ENCODE data around the gene NCOA7.
"Not testable (repeated sequence)": the region's sequence is repeated elsewhere in the genome, so short reads cannot be mapped to it uniquely, and the experiment has no call there.

NCOA7 gene

DNA sequence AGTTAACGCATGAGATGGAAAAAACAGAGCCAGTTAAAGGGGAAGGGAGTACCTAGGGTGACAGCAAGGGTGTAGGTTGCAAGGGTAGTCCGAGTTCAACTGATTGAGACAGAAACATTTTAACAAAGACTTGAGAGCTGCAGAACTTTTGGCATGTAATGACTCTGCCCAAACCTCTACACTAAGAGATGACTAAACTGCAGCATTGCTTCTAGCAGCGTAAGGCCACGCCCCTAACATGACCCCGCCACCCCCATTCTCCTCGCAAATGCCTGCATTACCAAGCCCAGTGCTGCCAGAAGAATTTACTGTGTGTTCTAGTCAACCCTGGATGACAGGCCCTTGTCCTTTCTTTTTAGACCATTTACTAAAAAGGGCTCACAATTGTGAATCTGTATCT, 159.5 kb downstream of the NCOA7 start:
- no peak for FAIRE-seq

GRCh38 chr6:125950716-125951115, 160.0 kb downstream of the NCOA7 start:
- not testable (repeated sequence) for DNase-seq (ENCODE audit: insufficient read length); FAIRE-seq

More for the DNA sequence above, 159.5 kb downstream of the NCOA7 start:
- TF ChIP-seq POLR2A (IDR thresholded peaks at IDR 0.05; ENCODE audit: low read depth, low read length) (no peak), POLR2AphosphoS5 (IDR thresholded peaks at IDR 0.05; ENCODE audit: low read depth, low read length) (no peak), TAF1 (IDR thresholded peaks at IDR 0.05; ENCODE audit: borderline replicate concordance, low read depth, low read length) (no peak)
- DNase-seq (ENCODE audit: insufficient read length) = no peak

GRCh38 chr6:125951323-125951722, 160.6 kb downstream of the NCOA7 start:
- TF ChIP-seq POLR2AphosphoS5 (IDR thresholded peaks at IDR 0.05; ENCODE audit: low read depth, low read length) (no peak), POLR2A (IDR thresholded peaks at IDR 0.05; ENCODE audit: low read depth, low read length) (no peak), TAF1 (IDR thresholded peaks at IDR 0.05; ENCODE audit: borderline replicate concordance, low read depth, low read length) (no peak)
- DNase-seq (ENCODE audit: insufficient read length) = no peak
- no peak for FAIRE-seq

GRCh38 chr6:125952764-125953501, 162.2 kb downstream of the NCOA7 start:
- TF ChIP-seq POLR2A (IDR thresholded peaks at IDR 0.05; ENCODE audit: low read depth, low read length) (no peak), POLR2AphosphoS5 (IDR thresholded peaks at IDR 0.05; ENCODE audit: low read depth, low read length) (no peak), TAF1 (IDR thresholded peaks at IDR 0.05; ENCODE audit: borderline replicate concordance, low read depth, low read length) (no peak)
- no peak for DNase-seq (ENCODE audit: insufficient read length)
- FAIRE-seq = no peak

GRCh38 chr6:125953502-125953875, 162.7 kb downstream of the NCOA7 start:
- no peak for DNase-seq (ENCODE audit: insufficient read length)
- TF ChIP-seq POLR2A (IDR thresholded peaks at IDR 0.05; ENCODE audit: low read depth, low read length) (no peak), TAF1 (IDR thresholded peaks at IDR 0.05; ENCODE audit: borderline replicate concordance, low read depth, low read length) (no peak), POLR2AphosphoS5 (IDR thresholded peaks at IDR 0.05; ENCODE audit: low read depth, low read length) (no peak)
- no peak for FAIRE-seq

DNA sequence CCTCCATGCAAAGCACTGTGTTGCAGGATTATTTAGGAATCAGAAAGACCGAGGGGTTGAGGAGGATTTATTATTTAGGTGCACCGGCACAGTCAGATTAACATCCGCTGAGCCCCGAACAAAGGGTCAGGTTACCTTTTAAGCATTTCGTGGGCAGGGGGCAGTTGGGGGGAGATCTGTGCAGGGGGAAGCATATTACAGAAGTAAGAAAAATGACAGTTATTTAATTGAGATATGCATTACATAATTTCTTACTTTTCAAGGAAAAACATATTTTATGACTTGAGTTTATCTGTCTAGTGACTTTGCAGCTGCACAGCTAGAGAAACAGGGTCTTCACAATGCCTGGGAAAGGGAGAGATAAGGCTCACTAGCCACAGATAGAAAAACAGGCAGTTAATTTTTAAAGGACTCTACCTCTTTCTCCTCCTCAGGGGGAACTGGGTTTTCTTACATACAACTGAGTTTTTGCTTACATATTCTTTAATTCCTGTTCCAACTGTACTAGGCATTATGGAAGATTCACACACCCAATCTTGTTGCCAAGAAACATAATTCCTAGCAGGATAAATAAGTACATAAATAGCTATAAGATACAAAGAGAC, 164.1 kb downstream of the NCOA7 start:
- TF ChIP-seq POLR2AphosphoS5 (IDR thresholded peaks at IDR 0.05; ENCODE audit: low read depth, low read length) (no peak), TAF1 (IDR thresholded peaks at IDR 0.05; ENCODE audit: borderline replicate concordance, low read depth, low read length) (no peak), POLR2A (IDR thresholded peaks at IDR 0.05; ENCODE audit: low read depth, low read length) (no peak)
- no peak for FAIRE-seq
- no peak for DNase-seq (ENCODE audit: insufficient read length)

DNA sequence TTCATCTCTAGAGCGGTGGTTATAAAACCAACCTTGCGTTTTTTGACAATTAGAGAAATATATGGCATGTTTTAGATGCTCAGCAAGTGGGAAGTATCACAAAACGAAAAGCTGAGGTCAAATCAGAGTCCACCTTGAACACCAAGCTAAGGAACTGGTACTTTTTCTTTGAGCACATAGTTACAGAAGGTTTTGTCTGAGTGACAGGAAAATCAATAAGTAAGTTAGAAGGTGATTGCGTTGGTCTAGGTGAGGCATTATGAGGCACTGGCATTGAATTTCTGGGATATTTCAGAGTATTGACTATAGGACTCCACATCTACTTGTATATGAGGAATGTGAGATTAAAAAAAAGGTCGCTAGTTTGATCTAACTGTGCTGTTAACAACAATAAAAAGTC, 165.2 kb downstream of the NCOA7 start:
- DNase-seq (ENCODE audit: insufficient read length) (no peak), FAIRE-seq (no peak)
- TF ChIP-seq TAF1 (IDR thresholded peaks at IDR 0.05; ENCODE audit: borderline replicate concordance, low read depth, low read length) = no peak
- no peak for TF ChIP-seq POLR2AphosphoS5 (IDR thresholded peaks at IDR 0.05; ENCODE audit: low read depth, low read length)

DNA sequence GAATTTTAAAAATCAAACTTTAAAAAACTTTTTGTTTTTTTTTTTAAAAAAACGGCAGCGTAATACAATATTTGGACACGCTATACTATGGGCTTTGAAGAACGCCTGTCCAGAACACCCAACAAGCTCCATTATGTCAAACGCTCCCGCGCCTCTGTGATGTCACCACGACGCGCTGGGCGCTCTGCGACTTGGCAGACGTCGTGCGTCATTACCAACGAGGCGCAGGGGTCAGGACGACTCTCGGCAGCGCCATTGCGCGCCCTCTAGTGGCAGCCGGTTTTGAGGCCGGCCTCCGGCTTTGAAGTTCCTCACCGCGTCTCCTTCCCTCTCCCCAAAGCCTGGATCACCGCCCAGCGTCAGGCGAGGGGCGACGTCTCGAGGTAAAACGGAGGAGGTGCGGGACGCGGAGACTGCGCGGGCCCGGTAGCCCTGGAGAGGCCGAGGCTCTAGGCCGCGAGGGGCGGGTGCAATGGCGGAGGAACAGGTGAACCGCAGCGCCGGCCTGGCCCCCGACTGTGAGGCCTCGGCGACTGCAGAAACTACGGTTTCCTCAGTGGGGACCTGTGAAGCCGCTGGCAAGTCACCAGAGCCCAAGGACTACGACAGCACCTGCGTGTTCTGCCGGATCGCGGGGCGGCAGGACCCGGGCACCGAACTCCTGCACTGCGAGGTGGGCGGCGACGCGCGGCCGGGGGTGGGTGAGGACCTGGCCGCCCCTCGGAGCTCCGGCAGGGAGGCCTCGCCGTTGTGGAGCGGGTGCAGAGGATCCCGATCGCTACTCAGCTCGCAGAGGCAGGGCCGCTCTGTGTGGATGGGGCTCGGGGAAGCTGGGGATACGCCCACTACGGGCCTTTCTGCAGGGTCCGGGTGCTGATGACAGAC, 166.0 kb downstream of the NCOA7 start, which contains the start of gene HINT3:
Gene HINT3 (plus strand): TSS at position 265 of the 885 bp plus-strand sequence. CDS start 208 bp downstream, at position 473.
- 0 out of 2 replicates have a peak, but pooled peaks have one; percentile 44 for TF ChIP-seq POLR2AphosphoS5 (IDR thresholded peaks at IDR 0.05; ENCODE audit: low read depth, low read length)
- peak; percentile 57; the same call in 1 of the 2 replicates for TF ChIP-seq POLR2A (IDR thresholded peaks at IDR 0.05; ENCODE audit: low read depth, low read length)
- 0 out of 2 replicates have a peak, but pooled peaks have one; percentile 57 for TF ChIP-seq TAF1 (IDR thresholded peaks at IDR 0.05; ENCODE audit: borderline replicate concordance, low read depth, low read length)
- FAIRE-seq = peak; percentile 98

DNA sequence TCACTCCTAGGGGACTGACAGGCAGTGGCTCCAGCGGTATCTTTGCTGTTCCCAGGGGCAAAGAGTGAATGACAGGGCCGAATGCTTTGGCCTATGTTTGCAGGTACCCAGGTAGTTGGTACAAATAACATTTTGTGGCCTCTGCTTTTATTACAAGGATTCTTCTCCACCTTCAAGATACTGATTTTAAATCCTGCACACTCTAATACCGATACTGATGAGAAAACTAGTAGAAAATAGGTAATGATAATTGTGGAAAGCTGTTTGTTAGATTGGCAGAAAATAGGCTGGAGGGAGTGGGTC, 166.6 kb downstream of the NCOA7 start:
- no peak for FAIRE-seq

More for the DNA sequence above, 166.0 kb downstream of the NCOA7 start, which contains the start of gene HINT3:
- DNase-seq (ENCODE audit: insufficient read length) = peak; percentile 83

DNA sequence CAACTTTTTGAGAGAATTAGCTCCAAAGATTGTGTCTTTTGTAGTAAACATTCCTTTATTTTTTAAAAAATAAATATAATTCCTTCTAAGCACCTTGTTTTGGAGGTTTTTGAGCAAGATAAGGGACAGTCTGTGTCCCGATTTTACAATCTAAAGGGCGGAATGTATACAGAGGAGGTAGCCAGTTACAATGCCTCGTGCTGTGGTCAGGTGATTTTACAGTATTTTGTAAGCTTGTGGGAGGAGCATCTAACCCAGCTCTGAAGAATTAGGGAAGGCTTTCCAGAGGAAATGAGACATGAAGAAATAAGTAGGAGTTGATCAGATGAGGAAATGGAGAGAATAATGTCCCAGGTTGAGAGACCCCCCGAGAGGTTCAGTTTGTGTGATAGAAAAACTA, 167.1 kb downstream of the NCOA7 start:
- FAIRE-seq (peak; percentile 17), DNase-seq (ENCODE audit: insufficient read length) (no peak)
- TF ChIP-seq POLR2A (IDR thresholded peaks at IDR 0.05; ENCODE audit: low read depth, low read length) (no peak), TAF1 (IDR thresholded peaks at IDR 0.05; ENCODE audit: borderline replicate concordance, low read depth, low read length) (no peak), POLR2AphosphoS5 (IDR thresholded peaks at IDR 0.05; ENCODE audit: low read depth, low read length) (no peak)

More for the DNA sequence above, 166.6 kb downstream of the NCOA7 start:
- TF ChIP-seq TAF1 (IDR thresholded peaks at IDR 0.05; ENCODE audit: borderline replicate concordance, low read depth, low read length) = no peak
- TF ChIP-seq POLR2AphosphoS5 (IDR thresholded peaks at IDR 0.05; ENCODE audit: low read depth, low read length) = no peak
- TF ChIP-seq POLR2A (IDR thresholded peaks at IDR 0.05; ENCODE audit: low read depth, low read length) = no peak
- DNase-seq (ENCODE audit: insufficient read length) = no peak

GRCh38 chr6:125959041-125959440, 168.3 kb downstream of the NCOA7 start:
- DNase-seq (ENCODE audit: insufficient read length) = no peak
- no peak for FAIRE-seq
- TF ChIP-seq POLR2A (IDR thresholded peaks at IDR 0.05; ENCODE audit: low read depth, low read length) (no peak), TAF1 (IDR thresholded peaks at IDR 0.05; ENCODE audit: borderline replicate concordance, low read depth, low read length) (no peak), POLR2AphosphoS5 (IDR thresholded peaks at IDR 0.05; ENCODE audit: low read depth, low read length) (no peak)

All from GM12892 (cell line).